DMS53 (cell line): Measurements from ENCODE around the gene MAVS.

Experiments
- DNase-seq: peaks from one replicate; lab custom pipeline; 2025; lab: John Stamatoyannopoulos, UW

Gene MAVS

DNA sequence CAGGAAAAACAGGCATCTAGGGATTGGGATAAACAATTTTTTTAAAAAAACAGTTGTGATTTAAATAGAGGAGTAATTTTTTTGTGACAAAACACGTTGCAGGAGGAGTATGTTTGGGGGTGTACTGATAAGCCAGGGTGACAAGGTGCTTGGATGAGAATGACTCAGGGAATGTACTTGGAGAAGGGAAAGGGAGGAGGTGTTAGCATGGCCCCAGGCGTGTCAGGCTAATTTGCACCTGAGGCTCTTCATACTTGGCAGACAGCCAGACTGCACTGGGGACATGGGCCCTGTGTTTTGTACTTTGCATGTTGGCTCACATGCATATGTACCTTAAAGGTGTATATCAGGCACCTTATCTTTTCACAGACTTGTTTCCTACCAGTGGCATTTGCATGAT is 65.3 kb downstream of the MAVS start:
- peak; percentile 75 for DNase-seq

DNA sequence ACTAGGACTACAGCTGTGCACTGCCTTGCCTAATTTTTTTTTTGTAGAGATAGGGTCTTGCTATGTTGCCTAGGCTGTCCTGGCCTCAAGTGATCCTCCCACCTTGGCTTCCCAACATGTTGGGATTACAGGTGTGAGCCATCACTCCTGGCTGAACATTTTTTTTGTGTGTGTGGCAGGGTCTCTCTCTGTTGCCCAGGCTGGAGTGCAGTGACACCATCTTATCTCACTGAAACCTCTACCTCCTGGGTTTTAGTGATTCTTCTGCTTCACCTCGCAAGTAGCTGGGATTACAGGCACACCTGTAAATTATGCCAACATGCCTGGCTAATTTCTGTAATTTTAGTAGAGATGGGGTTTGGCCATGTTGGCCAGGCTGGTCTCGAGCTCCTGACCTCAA is 67.8 kb downstream of the MAVS start:
- DNase-seq, result no peak

DNA sequence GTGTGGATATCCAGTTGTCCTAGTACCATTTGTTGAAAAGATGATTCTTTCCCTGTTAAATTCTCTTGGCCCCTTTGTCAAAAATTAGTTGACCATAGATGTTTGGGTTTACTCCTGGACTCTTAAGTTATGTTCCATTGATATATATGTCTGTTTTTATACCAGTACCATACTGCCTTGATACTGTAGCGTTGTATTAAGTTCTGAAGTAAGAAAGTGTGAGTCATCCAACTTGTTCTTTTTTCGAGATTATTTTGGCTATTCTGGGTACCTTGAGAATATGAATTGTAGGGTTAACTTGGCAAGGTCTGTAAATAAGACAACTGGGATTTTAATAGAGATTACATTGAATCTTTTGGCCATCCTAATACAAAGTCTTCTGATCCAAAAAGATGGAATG is 69.1 kb downstream of the MAVS start:
- DNase-seq, result no peak

DNA sequence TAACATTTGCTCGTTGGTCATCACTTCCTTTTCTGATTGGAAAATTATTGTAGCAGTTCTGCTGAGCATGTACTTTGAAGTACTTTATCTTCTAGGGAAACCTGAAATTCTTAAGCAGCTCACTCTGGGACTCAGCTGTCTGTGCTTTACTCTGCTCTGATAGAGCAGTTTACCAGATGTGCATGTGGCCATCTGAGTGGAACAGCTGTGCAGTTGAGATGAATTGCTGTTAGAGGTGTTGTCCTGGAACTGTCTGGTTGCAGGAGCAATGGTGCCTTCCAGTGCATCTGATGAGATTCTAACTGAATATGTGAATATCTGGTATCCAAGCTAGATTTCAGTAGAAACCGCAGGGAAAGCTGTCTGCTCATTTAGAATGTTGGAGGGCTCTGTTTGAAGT is 69.7 kb downstream of the MAVS start:
- DNase-seq, result no peak

DNA sequence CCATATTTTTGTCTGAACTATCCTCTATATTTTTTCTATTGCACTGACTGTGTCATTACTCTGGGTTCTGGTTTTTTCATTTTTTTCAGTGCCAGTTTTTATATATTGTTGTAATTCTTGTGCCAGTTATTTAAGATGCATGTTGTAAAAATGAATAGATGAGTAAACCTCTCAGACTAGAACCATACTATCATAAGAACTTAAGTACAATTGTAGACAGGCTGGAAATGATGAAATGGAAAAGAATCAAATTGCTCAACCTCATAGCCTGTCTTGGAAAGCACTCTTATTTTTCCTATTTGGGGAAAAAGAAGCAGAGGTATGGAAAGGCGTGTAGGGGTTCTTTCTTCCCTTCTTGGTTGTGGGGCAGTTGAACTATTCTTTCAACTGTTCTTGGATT is 72.7 kb downstream of the MAVS start:
- DNase-seq, result no peak

DNA sequence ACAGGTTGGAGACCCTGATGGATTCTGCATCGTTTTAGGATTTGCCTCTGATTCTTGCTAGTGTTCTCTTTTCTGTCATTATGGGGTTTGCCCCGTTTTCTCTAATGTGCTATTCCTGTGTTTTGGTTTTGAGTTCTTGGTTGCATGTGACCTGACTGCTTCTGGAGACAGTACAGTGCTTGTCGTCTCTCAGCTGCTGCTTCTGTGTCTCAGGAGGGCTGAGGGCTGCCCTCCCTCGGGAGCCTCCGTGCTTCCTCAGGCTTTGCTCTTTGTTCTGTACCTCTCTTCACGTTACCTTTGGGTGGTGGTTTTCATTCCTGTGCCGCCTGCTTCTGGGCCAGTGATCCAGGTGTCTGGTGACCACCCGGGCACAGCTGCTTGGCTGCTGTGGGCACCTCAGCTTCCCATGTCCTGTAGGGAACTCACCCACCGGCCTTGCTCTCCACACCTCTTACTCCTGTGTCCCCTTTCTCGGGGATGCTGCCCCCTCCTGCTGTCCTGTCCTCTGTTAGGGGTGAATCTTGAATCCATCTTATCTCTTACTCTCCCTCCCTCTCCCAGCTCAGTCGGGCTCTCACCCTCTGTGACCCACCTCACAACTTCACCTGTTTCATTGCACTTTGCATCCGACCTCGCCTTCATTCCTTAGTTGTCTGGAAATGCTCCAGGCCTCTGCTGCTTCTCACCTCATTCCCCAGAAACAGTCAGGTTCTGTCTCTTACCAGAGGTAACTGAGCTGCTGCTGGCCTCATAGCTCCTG is 75.8 kb downstream of the MAVS start:
- no peak for DNase-seq

DNA sequence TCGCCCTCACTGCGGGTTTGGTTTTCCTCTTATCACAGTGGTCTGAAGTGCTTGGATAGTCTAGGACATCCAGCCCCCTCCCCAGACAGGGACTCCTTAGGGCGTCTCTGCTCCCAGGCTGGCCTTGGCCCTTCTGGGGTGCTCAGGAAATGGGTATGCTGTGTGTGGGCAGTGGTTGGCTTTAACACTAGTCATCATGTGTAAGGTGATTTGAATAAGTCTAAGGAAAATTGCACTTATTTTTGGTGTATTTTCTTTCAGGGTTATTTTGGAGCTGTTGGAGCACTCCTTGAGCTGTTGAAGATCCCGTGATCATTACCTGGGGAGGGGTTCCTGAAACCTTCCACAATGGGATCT is 76.3 kb downstream of the MAVS start:
- no peak for DNase-seq

DNA sequence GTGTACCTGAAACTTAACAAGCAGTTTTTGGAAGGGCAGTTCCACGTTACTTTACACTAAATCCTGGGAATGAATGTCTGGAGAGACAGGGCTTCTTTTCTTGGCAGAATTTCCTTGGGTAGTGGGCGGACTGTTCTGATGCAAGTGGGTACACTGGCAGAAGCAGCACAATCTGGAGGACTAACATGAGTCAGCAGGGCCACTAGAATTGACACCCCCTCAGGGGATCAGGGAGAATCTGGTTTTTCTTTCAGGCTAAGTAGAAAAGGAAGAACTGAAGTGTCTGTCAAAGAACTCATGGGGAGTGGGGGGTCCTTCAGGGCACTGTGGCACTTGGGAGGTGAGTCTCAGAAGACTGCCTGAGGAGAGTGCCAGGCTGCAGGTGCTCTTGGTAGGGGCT is 77.2 kb downstream of the MAVS start:
- DNase-seq, result no peak

DNA sequence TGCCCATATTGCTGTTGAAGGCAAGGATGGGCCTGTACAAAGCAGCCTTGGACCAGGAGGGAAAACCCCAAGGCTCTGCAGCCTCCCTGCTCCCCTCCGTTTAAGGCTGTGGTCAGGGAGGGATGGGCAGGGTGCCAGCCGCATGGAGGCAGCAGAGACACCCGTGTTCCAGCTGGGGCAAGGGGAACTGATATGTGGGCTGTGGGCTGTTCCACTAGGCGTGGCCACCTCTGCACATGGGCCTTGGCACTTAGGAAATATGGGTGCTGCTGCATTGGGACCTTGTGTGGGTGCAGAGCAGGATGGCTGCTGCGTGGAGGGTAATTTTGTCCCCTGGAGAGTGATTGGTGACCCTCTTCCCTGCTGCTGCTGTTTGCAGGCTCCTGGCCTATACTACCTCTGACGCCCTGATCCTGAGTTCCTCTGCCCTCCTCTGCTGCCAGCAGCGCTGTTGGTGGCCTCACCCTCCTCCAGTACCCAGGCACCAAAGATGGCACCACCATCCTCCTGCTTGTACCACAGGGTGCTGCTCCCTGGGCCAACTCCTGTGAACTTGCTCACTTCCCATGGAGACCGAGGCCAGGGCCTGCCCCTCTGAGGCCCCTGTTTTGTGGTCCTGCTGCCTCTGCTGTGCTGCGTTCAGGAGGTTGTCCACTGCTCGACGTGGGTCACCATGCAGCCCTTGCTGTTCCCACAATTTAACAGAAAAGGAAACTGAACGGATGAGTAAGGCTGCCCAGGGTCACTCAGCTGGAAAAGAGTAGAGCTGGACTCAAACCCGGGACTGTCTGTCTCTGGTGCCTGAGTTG is 77.9 kb downstream of the MAVS start:
- no peak for DNase-seq

DNA sequence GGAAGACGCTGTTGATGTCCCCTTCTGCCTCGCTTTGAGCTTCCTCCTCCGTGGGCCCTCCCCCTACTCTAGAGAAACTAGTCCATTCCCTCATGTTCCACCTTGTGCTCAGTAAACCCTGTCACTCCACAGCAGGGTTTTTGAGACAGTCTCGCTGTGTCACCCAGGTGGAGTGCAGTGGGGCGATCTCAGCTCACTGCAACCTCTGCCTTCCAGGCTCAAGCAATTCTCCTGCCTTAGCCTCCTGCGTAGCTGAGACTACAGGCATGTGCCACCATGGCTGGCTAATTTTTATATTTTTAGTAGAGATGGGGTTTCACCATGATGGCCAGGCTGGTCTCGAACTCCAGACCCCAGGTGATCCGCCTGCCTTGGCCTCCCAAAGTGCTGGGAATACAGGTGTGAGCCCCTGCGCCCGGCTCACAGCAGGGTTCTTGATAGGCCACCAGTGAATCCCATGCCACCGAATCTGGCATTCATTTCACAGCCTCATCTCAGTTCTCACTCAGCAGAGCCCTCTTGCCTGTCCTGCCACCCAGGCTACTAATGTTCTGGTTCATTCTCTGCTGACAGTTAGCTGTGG is 78.6 kb downstream of the MAVS start:
- no peak for DNase-seq
